Stimulated activated naive B cell treated with anti-CD40 and anti-IgM and Interleukin-4, amounts not matched to agents 10 μg/mL and 1 μg/mL and 100 μg/mL, for 72 hours (primary cell): ENCODE data around the gene GTPBP1.
A peak's percentile ranks its signal among the peaks of the same experiment; 100 is the strongest.

Experiments used
- ATAC-seq, 2 donors: fragments of 150-1000 bp; cut with Tn5 transposase; replicated peaks; 2 replicates each; pipeline ENCODE4 v1.10.0; 2021; ENCODE audit warnings: moderate library complexity in 1 of 2
- DNase-seq: peaks from one replicate; pipeline ENCODE4 v3.0.0; 2021
- H3K27ac Mint-ChIP-seq: one replicate; pipeline ENCODE4 v1.8.0; 2022; ENCODE audit warnings: mild to moderate bottlenecking, mixed read lengths
- H3K27me3 Mint-ChIP-seq, 2 donors: one replicate each; pipeline ENCODE4 v1.8.0; 2022; ENCODE audit warnings: mixed read lengths in 2 of 2
- H3K36me3 Mint-ChIP-seq, 2 donors: one replicate each; pipeline ENCODE4 v1.8.0; 2022; ENCODE audit warnings: mixed read lengths in 2 of 2, mild to moderate bottlenecking in 1 of 2
- H3K4me1 Mint-ChIP-seq, 2 donors: one replicate each; pipeline ENCODE4 v1.8.0; 2022; ENCODE audit warnings: mixed read lengths in 2 of 2, mild to moderate bottlenecking in 1 of 2
- H3K4me3 Mint-ChIP-seq, 2 donors: one replicate each; pipeline ENCODE4 v1.8.0; 2022; ENCODE audit warnings: mild to moderate bottlenecking in 2 of 2, mixed read lengths in 2 of 2, moderate library complexity in 1 of 2
- H3K9me3 Mint-ChIP-seq, 2 donors: one replicate each; pipeline ENCODE4 v1.8.0; 2022; ENCODE audit warnings: mixed read lengths in 2 of 2, mild to moderate bottlenecking in 1 of 2

GTPBP1 gene

DNA sequence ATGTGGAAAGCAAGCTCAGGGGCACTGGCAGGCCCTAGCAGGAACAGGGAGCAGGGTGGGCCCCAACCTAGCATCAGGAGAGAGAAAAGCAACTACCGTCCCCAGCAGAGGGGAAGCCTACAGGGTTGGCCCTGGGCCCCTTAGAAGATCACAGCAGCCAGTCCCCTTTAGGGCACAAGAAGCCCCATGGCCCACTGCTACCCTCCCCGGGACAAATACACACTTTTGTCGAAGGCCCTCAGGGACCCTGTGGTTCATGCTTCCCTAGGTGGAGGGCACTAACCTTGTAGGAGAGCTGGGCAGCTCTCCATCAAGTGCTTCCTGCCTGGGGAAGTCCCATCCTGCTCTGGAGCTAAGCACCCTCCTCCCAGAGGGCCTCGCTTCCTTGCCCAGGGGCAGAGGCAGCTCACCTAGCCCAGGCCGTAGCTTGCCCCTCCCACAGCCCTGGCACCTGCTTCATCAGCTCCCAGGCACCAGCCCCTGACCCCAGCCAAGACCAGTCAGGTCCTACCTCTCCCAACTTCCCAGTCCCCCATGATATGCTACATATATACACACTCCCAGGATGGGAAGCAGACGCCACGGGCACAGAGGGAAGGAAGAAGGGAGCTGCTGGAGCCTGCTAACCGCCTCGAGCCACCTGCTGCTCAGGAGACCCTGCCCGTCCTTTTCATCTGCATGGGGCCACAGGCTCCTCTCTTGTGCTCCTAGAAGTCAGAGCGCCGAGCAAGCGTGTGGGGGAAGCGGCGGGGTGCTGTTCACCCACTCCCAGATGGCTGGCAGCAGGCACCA, 29.9 kb downstream of the GTPBP1 start:
- peaks cover 46 to 70% of the 10 kb centered on the region in 2 donors for H3K36me3 Mint-ChIP-seq

DNA sequence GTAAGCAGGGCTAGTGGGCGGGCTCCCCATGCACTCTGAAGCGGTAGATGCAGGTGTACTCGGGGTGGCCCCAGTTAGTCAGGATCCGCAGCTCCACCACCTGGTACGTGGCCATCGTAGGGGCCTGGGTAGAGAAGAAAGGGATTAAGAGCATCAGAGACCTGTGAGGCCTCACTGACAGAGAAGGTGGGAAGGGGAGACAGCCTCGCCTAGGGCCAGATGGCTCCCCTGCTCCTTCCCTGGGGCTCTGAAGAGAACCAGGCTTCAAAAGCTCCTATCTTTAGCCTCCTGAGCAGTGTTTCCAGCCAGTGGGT, 30.5 kb downstream of the GTPBP1 start:
- Mint-ChIP-seq H3K27ac (peak overlapping the region; percentile 83), H3K27me3 (no peaks in the 10 kb centered on the region), H3K36me3 (peaks cover 51 to 70% of the 10 kb centered on the region in 2 donors), H3K4me1 (peaks cover 35 to 56% of the 10 kb centered on the region in 2 donors), H3K4me3 (peak overlapping the region in 1 of 2 donors; percentile 8), H3K9me3 (no peaks in the 10 kb centered on the region)
- DNase-seq (no peak), ATAC-seq (peak in 1 of 2 donors; percentile 15)

More for the DNA sequence above, 29.9 kb downstream of the GTPBP1 start:
- H3K27ac Mint-ChIP-seq = peak overlapping the region; percentile 83
- peaks cover 35 to 56% of the 10 kb centered on the region in 2 donors for H3K4me1 Mint-ChIP-seq
- ATAC-seq = peak; percentile 22 to 28
- DNase-seq = no peak
- H3K27me3 Mint-ChIP-seq = no peaks in the 10 kb centered on the region
- peak overlapping the region in 1 of 2 donors; percentile 8 for H3K4me3 Mint-ChIP-seq
- no peaks in the 10 kb centered on the region for H3K9me3 Mint-ChIP-seq

DNA sequence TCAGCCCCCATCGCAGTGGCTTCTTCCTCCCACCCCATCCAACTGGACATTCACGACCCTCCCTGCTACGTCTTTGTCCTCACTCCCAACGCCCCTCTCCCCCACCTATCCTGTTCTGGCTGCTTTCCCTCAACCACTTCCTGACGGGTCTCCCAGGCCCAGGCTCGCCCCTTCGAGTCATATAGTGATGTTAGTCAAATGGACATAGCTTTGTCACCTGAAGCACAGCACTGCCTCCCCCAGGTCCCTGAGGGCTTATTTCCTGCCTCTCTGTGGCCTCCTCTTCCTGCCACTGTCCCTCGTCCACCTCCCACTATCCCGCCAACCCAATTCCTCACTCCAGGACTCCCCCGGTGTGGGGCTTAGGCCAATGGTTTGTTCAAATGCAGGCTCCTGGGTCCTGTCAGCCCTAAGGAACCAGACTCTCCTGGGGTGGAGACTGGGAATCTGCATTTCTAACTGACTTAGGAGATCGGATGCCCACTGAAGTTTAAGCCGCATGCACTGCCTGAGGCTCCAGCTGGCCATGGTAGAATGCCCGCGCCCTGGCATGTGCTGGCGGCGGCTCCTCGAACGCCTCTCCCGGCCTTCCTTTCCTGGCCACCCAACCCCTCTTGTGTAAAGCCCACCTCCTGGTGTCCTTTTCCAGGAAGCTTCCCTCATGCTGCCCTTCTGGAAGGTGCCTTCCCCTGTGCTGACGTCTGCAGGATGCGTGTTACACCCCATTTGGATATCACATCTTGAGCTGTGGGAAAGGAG, 31.7 kb downstream of the GTPBP1 start:
- H3K36me3 Mint-ChIP-seq = peaks cover 58 to 74% of the 10 kb centered on the region in 2 donors
- ATAC-seq (no peak), DNase-seq (no peak)
- no peaks in the 10 kb centered on the region for H3K27me3 Mint-ChIP-seq
- H3K27ac Mint-ChIP-seq = peak overlapping the region; percentile 90
- H3K4me1 Mint-ChIP-seq = peaks cover 35 to 56% of the 10 kb centered on the region in 2 donors
- peak overlapping the region in 1 of 2 donors; percentile 3 for H3K4me3 Mint-ChIP-seq
- no peaks in the 10 kb centered on the region for H3K9me3 Mint-ChIP-seq

DNA sequence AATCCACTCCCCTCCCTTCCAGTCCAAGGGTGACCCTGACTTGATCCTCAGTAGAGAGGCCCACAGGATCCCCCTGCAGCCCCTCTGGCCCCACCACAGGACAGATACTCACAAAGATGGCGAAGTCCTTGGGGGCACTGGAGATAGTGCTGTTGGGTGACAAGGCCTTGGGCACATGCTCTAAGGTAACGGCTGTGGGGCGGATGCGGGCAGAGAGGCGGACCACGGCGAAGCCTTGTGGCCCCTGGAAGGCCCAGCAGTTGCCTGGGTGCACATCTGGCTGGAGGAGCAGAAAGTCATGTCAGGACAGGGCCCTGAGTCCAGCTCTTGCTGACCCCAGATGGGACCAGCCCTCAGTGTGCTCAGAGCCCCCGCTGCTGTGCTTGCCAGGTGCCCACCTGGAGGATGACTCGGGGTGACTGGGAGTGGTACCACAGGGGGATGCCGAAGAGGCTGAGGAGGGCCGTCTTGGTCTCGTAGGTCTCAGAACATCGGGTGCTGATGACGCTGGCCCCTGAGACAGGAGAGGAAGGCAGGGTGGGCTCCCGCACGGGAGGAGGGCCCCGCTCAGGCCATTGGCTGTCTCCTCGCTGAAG, 32.8 kb downstream of the GTPBP1 start:
- Mint-ChIP-seq H3K27me3 (no peaks in the 10 kb centered on the region), H3K27ac (peak overlapping the region; percentile 79)
- no peak for ATAC-seq

DNA sequence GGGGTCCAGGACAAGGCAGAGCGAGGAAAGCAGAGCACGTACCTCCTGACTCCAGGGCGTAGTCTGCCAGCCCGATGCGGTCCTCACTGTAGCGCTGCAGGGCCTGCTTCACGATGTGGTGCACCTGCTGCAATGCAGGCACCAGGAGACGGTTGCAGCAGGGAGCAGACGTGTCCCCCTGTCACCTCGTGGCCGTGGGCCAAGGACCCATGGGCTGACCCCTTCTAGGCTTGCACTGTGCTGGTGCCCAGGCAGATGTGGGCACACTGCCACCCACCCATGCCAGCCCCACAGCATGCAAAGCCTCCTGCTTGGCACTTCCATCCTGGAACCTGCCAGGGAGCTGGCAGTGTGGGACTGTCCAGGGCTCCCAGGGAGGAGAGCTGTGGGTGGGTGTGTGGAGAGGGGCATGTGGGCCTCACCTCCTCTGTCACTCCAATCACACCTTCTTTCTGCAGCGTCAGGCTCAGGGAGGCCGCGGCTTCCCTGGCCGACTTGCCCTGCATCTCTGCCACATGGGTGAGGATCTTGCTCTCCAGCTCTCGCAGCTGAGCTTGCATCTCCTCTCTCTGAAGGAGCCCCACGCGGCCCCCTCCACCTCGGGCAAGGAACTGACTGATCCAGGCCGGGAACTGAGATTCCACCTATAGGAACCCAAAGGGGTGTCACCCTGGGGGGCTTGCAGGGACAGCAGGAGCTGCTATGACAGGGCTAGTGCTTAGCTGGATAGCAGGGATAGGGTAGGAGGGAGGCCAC, 33.7 kb downstream of the GTPBP1 start:
- Mint-ChIP-seq H3K9me3 (no peaks in the 10 kb centered on the region), H3K4me3 (no peak overlapping the region), H3K27ac (peak overlapping the region; percentile 85), H3K27me3 (no peaks in the 10 kb centered on the region), H3K36me3 (peaks cover 60 to 66% of the 10 kb centered on the region in 2 donors), H3K4me1 (peaks cover 23 to 41% of the 10 kb centered on the region in 2 donors)
- ATAC-seq (no peak), DNase-seq (no peak)

More for the DNA sequence above, 32.8 kb downstream of the GTPBP1 start:
- DNase-seq = no peak
- peaks cover 29 to 49% of the 10 kb centered on the region in 2 donors for H3K4me1 Mint-ChIP-seq
- peaks cover 60 to 74% of the 10 kb centered on the region in 2 donors for H3K36me3 Mint-ChIP-seq
- H3K4me3 Mint-ChIP-seq = peak overlapping the region in 1 of 2 donors; percentile 36
- no peaks in the 10 kb centered on the region for H3K9me3 Mint-ChIP-seq

DNA sequence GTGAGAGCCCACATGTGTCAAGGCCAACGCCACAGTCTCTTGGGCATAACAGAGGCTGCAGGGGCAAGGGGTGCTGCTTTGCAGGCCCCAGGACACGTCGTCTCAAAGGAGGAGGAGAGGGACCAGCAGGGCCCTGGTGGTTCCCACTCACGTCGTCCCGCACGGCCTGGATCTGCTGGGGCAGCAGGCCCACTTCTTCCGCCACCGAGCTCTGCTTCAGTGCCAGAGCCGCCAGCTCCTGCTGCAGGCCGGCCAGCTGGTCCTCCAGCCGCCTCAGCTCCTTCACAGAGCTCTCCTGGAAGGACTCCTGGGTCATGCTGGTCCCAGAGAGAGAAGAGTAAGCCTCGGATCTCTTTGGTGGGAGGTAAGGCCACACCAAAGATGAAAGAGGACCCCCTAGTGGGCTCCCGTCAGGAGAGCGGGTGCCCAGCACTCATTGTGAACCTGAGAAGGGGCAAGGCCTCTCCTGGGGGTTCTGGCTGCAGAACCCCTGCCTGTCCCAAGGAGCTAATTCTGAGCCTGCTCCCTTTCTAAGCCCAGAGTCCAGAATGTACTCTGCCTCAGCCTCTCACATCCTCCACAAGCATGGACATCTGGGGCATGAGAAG, 34.5 kb downstream of the GTPBP1 start:
- Mint-ChIP-seq H3K4me1 (peaks cover 17 to 34% of the 10 kb centered on the region in 2 donors), H3K27ac (peak overlapping the region; percentile 85), H3K27me3 (no peaks in the 10 kb centered on the region), H3K9me3 (no peaks in the 10 kb centered on the region), H3K4me3 (no peak overlapping the region), H3K36me3 (peaks cover 57 to 66% of the 10 kb centered on the region in 2 donors)
- DNase-seq (no peak), ATAC-seq (no peak)

DNA sequence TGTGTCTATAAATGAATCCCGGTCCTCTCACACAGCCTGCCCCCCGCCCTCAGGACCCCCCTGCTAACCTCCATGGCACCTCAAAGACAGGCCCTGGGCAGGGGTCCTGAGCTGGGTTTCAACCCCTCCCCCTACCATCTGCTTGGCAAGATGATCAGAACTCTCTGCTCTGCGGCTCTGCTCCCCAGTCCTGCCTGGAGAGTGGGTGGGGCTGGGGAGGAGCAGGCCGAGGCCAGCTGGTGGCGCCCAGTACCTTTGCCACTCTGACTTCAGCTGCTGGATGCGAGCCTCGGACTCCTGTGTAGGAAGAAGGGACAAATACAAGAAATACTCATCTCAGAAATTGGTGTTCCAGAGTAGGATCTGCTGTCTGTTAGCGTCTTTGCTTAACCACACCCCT, 35.0 kb downstream of the GTPBP1 start:
- ATAC-seq (no peak), DNase-seq (no peak)
- no peaks in the 10 kb centered on the region for H3K9me3 Mint-ChIP-seq
- peaks cover 55 to 64% of the 10 kb centered on the region in 2 donors for H3K36me3 Mint-ChIP-seq
- H3K4me1 Mint-ChIP-seq = peaks cover 12 to 28% of the 10 kb centered on the region in 2 donors
- no peaks in the 10 kb centered on the region for H3K27me3 Mint-ChIP-seq
- H3K4me3 Mint-ChIP-seq = no peak overlapping the region
- no peak overlapping the region for H3K27ac Mint-ChIP-seq

DNA sequence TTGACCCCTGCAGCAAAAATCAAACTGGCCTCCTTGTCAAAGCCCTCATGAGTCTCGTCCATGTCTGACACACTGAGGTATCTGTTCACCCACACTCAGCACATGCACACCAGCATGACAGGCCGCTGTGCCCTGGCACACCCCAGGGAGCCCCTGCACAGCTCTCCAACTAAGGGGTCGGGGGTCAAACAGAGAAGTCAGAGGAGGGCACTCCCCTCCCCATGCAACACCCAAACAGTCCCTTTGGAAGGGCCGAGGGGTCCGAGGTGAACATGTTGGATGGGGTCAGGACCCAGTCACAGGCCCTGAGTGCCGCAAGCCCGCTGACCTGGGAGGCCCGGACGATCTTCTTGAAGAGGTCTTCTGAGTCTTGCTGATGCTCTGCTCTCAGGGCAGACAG, 35.4 kb downstream of the GTPBP1 start:
- H3K9me3 Mint-ChIP-seq = no peaks in the 10 kb centered on the region
- DNase-seq (no peak), ATAC-seq (no peak)
- H3K4me1 Mint-ChIP-seq = peaks cover 8 to 24% of the 10 kb centered on the region in 2 donors
- H3K36me3 Mint-ChIP-seq = peaks cover 51 to 60% of the 10 kb centered on the region in 2 donors
- no peaks in the 10 kb centered on the region for H3K27me3 Mint-ChIP-seq
- no peak overlapping the region for H3K4me3 Mint-ChIP-seq
- H3K27ac Mint-ChIP-seq = peak overlapping the region; percentile 81

DNA sequence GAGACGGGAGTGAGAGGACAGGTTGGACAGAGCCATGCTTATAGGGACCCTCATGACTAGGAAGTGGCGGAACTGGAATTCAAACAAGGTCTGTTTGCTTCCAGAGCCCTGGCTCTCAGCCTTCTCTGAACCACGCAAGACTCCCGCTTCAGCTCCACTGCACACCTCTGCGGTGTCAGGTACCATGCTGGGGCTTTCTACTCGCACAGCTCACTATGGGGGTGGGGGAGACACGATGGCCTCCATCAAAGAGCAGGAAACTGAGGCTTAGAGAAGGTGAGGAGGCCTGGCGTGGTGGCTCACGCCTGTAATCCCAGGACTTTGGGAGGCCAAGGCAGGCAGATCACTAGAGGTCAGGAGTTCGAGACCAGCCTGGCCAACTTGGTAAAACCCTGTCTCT, 35.8 kb downstream of the GTPBP1 start:
- H3K36me3 Mint-ChIP-seq = peaks cover 50 to 58% of the 10 kb centered on the region in 2 donors
- H3K4me3 Mint-ChIP-seq = no peak overlapping the region
- H3K27me3 Mint-ChIP-seq = no peaks in the 10 kb centered on the region
- H3K27ac Mint-ChIP-seq = peak overlapping the region; percentile 81
- DNase-seq = no peak
- H3K9me3 Mint-ChIP-seq = no peaks in the 10 kb centered on the region
- H3K4me1 Mint-ChIP-seq = peaks cover 7 to 20% of the 10 kb centered on the region in 2 donors
- no peak for ATAC-seq

DNA sequence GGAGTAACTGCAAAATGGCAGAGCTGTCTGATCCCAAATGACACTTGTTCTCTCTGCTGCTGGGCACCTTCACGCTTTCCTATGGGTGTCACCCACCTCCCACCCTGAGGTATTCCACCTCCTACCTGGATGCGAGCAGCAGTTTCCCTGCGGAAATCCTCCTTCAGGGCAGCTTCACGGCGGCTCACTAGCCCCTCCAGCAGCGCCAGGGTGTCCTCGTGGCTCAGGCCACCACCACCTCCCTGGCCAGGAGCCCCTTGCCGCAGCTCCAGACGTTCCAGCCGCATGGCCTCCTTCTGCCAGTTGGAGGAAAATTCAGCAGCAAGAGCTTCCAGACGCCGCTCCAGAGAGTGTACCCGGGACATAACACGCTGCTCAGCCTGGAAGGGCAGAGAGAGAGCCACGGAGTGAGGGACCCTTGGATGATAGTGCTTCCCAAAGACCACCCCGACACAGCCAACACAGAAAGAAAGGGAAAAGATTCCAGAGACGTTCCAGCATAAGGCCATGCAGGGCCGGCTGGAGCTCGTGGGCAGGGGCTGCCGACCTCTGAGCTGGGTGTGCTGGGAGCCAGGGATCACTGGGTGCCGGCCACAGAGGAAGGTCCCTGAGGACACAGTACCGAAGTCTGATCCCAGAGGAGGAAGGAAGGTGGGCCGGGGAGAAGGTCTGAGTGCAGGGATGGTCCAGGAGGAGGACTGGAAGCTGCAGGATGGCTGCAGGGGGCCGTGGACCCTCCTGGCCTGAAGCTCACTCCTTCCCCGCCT, 36.6 kb downstream of the GTPBP1 start:
- Mint-ChIP-seq H3K4me1 (peaks cover 3 to 12% of the 10 kb centered on the region in 2 donors), H3K27me3 (no peaks in the 10 kb centered on the region), H3K27ac (peak overlapping the region; percentile 91), H3K36me3 (peaks cover 43 to 52% of the 10 kb centered on the region in 2 donors), H3K4me3 (no peak overlapping the region), H3K9me3 (no peaks in the 10 kb centered on the region)
- ATAC-seq (no peak), DNase-seq (no peak)

DNA sequence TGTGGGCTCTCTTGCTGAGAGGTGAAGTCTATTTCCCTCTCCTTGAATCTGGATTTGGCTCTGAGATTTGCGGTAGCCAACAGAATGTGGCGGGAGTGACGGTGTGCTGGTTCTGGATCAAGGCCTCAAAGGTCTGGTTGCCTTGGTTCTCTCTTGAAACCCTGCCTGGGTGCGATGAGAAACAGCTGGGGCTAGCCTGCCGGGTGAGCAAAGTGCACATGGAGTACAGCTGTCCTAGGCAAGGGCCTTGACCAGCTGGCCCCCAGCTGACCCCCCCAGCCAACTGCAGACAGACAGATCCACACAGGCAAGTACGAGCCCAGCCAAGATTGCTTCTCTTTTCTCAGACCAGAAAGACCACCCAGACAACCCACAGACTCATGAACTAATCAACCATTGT, 39.2 kb downstream of the GTPBP1 start:
- no peak overlapping the region for H3K27ac Mint-ChIP-seq
- H3K36me3 Mint-ChIP-seq = peaks cover 33 to 52% of the 10 kb centered on the region in 2 donors
- no peak for DNase-seq
- no peaks in the 10 kb centered on the region for H3K27me3 Mint-ChIP-seq
- H3K4me1 Mint-ChIP-seq = peaks cover 0 to 7% of the 10 kb centered on the region in 2 donors
- no peak for ATAC-seq
- H3K4me3 Mint-ChIP-seq = no peak overlapping the region
- H3K9me3 Mint-ChIP-seq = no peaks in the 10 kb centered on the region

DNA sequence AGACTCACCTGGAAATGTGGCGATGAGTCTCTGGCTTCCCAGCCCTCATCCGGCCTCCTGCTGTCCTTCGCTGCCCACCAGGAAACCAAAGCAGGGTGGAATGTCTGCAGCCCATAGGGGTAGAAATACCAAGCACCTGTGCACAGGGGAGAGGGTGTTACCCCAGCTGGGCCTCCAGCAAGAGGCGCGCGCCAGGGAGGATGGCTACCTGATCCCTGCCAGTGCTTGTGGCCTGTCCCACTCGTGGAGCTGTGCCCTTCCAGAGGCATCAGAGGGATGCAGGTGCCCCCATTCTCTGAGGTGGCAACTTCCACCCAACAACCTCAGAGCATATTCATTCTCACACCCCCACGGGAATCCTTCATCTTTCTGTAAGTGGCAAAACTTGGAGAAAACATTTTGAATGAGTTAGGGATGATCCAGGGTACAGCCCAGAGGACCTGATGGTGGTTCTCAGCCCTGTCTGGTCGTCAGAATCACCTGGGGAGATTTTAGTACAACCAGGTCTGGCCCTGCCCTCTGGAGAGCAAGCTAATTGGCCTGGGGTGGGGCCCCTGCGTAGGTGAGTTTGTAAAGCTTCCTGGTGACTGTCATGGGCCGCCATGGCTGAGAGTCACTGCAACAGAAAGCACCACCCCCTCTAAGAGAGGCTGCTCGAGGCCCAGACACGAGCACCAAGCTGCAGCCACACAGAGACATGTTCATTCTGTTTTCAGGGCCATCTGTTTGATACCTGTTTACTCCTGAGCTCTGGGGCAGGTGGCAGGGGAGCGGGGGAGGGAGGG, 40.1 kb downstream of the GTPBP1 start:
- no peak overlapping the region for H3K4me3 Mint-ChIP-seq
- H3K4me1 Mint-ChIP-seq = peaks cover 3 to 16% of the 10 kb centered on the region in 2 donors
- no peak for ATAC-seq
- peaks cover 35 to 51% of the 10 kb centered on the region in 2 donors for H3K36me3 Mint-ChIP-seq
- peak overlapping the region; percentile 56 for H3K27ac Mint-ChIP-seq
- no peaks in the 10 kb centered on the region for H3K9me3 Mint-ChIP-seq
- DNase-seq = no peak
- H3K27me3 Mint-ChIP-seq = no peaks in the 10 kb centered on the region
